ENCODE measurements around the gene GABRA1. TPM values are rescaled to one million over a fixed set of nuclear protein-coding genes. Genes with fewer than 3 reads are reported as not detected.

GABRA1 gene
- 2.9 TPM for total RNA-seq (ENCODE audit: insufficient read depth, low replicate concordance)

GRCh38 chr5:161847941-161848391 lies at the start of gene GABRA1:
Gene GABRA1, plus strand, starts transcription at chr5:161848120. Its CDS starts 2,691 bp downstream, at chr5:161850811.
- peak; percentile 24 for DNase-seq (ENCODE audit: low spot score)

- DNase-seq (ENCODE audit: low spot score) = no peak
These were observed 48.6 kb upstream of the GABRA1 start for GRCh38 chr5:161799316-161799715.

- no peak for DNase-seq (ENCODE audit: low spot score)
These were observed 43.7 kb upstream of the GABRA1 start for GRCh38 chr5:161804263-161804662.

- peak; percentile 43 for DNase-seq (ENCODE audit: low spot score)
These were observed 1.2 kb upstream of the GABRA1 start for GRCh38 chr5:161846746-161847145.

- DNase-seq (ENCODE audit: low spot score) = no peak
These were observed 473 bp upstream of the GABRA1 start for GRCh38 chr5:161847447-161847846.

GRCh38 chr5:161850491-161850890 lies 2.6 kb downstream of the GABRA1 start:
- DNase-seq (ENCODE audit: low spot score) = no peak

- DNase-seq (ENCODE audit: low spot score) = peak; percentile 8
These were observed 3.9 kb downstream of the GABRA1 start for GRCh38 chr5:161851691-161852299.

- DNase-seq (ENCODE audit: low spot score) = no peak
These were observed 9.4 kb downstream of the GABRA1 start for GRCh38 chr5:161857358-161857757.

- no peak for DNase-seq (ENCODE audit: low spot score)
These were observed 15.3 kb downstream of the GABRA1 start for GRCh38 chr5:161863259-161863658.

- no peak for DNase-seq (ENCODE audit: low spot score)
These were observed 15.9 kb downstream of the GABRA1 start for GRCh38 chr5:161863811-161864210.

GRCh38 chr5:161865510-161865909 lies 17.6 kb downstream of the GABRA1 start:
- DNase-seq (ENCODE audit: low spot score) = no peak

- DNase-seq (ENCODE audit: low spot score) = no peak
These were observed 42.1 kb downstream of the GABRA1 start for GRCh38 chr5:161889971-161890370.

GRCh38 chr5:161895514-161895913 lies 47.6 kb downstream of the GABRA1 start:
- no peak for DNase-seq (ENCODE audit: low spot score)

GRCh38 chr5:161897033-161897432 lies 49.1 kb downstream of the GABRA1 start:
- DNase-seq (ENCODE audit: low spot score) = no peak

GRCh38 chr5:161899590-161899989 lies 51.7 kb downstream of the GABRA1 start:
- DNase-seq (ENCODE audit: low spot score) = no peak

- DNase-seq (ENCODE audit: low spot score) = no peak
These were observed 53.1 kb downstream of the GABRA1 start for GRCh38 chr5:161900981-161901380.

GRCh38 chr5:161921781-161922180 lies 73.9 kb downstream of the GABRA1 start:
- no peak for DNase-seq (ENCODE audit: low spot score)

GRCh38 chr5:161924270-161924669 lies 76.3 kb downstream of the GABRA1 start:
- no peak for DNase-seq (ENCODE audit: low spot score)

GRCh38 chr5:161925960-161926359 lies 78.0 kb downstream of the GABRA1 start:
- no peak for DNase-seq (ENCODE audit: low spot score)

- DNase-seq (ENCODE audit: low spot score) = no peak
These were observed 86.6 kb downstream of the GABRA1 start for GRCh38 chr5:161934486-161934885.

GRCh38 chr5:161944974-161945373 lies 97.1 kb downstream of the GABRA1 start:
- DNase-seq (ENCODE audit: low spot score) = no peak

- no peak for DNase-seq (ENCODE audit: low spot score)
These were observed 99.0 kb downstream of the GABRA1 start for GRCh38 chr5:161946911-161947310.
